NCI-H1048 (cell line): ENCODE results near the gene IL22RA2.

Experiments
- DNase-seq: peaks from one replicate; lab custom pipeline; 2025; lab: John Stamatoyannopoulos, UW

IL22RA2 gene

DNA sequence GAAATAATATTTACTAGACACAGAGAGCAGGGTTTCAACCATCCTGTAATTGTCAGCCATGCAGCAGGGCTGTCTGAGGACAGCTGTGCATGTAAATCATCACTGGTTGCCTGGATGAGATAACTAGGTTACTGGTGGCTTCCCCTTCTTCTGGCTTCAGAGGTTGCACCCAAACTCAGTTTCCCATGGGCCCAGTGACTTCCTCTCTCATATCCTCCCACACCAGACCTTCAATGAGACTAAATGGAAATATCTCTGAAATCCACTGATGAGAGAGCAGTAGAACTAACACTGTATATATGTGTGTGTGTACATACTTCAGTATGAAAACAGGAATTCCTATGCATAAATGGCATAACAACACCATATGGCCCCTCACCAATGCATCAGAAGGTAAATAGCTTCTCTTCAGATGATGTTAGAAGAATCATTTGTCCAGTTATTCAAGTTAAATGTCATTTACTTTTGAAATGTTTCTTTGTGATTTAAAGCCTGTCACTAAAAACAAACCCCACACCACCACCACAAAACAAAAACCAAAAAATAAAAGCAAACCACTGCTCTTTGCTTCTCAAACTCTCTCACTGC is 77.7 kb downstream of the IL22RA2 start:
- no peak for DNase-seq

DNA sequence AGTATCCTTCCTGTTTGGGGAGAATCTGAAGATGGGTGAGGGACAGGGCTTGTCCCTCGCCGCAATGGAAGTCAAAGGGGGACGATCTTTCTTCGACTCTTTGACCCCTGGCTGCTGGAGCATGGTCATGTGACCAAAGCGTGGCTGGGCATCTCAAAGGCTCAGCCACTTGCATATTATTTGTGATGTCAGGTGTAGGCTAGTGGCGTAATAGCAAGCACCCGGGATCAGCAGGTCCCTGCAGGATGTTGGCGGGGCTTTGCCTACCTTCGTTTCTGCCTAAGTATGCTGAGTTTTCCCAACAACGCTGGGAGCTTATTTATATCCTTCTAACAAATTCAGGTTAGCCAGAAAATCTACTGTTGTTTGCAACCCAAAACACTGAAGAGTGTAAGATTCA is 78.4 kb downstream of the IL22RA2 start:
- no peak for DNase-seq

DNA sequence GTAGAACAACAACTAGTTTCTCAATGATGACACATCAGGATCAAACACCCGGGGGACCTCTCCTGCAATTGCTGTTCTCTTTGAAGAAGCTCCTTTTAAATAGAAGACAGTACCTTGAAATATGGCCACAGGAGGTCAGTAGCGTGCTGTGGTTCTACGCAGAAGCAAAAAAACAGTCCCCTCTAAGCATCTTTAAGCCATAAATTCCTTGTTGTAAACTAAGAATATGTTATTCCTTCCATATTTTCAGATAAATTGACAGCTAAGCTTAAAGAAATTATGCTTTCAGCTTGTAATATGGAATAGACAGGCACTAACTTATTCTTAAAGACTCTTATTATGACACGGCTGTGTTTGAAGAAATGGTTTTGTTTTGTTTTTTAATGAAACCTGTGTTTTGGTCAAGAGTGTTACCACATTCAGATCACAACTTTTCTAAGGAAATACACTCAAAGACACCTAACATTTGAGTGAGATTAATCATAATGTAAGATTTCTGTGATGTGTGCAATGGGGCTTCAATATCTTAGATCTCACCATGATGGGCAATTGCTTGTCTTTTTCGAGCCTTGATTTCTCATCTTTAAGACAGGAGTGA is 78.9 kb downstream of the IL22RA2 start:
- no peak for DNase-seq
